GM21529 (cell line): Measurements from ENCODE around the gene GTF3C1.
A peak's percentile ranks its signal among the peaks of the same experiment; 100 is the strongest.

ENCODE experiments used
- ATAC-seq: cut with Tn5 transposase; IDR thresholded peaks from one replicate; pipeline ENCODE4 v1.9.1; 2021; ENCODE audit not compliant: unreplicated experiment

Gene GTF3C1

GRCh38 chr16:27564224-27564623, 14.5 kb upstream of the GTF3C1 start:
- no peak for ATAC-seq

- no peak for ATAC-seq
Observed at GRCh38 chr16:27561216-27561615, 11.5 kb upstream of the GTF3C1 start.

- ATAC-seq: no peak
Observed at GRCh38 chr16:27558932-27559331, 9.2 kb upstream of the GTF3C1 start.

GRCh38 chr16:27558434-27558833, 8.7 kb upstream of the GTF3C1 start:
- no peak for ATAC-seq

GRCh38 chr16:27556471-27556870, 6.8 kb upstream of the GTF3C1 start:
- no peak for ATAC-seq

GRCh38 chr16:27551036-27551435, 1.3 kb upstream of the GTF3C1 start:
- ATAC-seq: no peak

GRCh38 chr16:27550582-27550920, 838 bp upstream of the GTF3C1 start:
- ATAC-seq: no peak

- peak; percentile 28 for ATAC-seq
Observed at GRCh38 chr16:27549464-27549745, 308 bp downstream of the GTF3C1 start.

GRCh38 chr16:27547851-27548250, 1.9 kb downstream of the GTF3C1 start:
- no peak for ATAC-seq

- ATAC-seq: no peak
Observed at GRCh38 chr16:27547134-27547533, 2.6 kb downstream of the GTF3C1 start.

GRCh38 chr16:27544671-27545070, 5.0 kb downstream of the GTF3C1 start:
- no peak for ATAC-seq

GRCh38 chr16:27543801-27544200, 5.9 kb downstream of the GTF3C1 start:
- no peak for ATAC-seq

- no peak for ATAC-seq
Observed at GRCh38 chr16:27539636-27540035, 10.1 kb downstream of the GTF3C1 start.

GRCh38 chr16:27539120-27539519, 10.6 kb downstream of the GTF3C1 start:
- no peak for ATAC-seq

- ATAC-seq: no peak
Observed at GRCh38 chr16:27538528-27538927, 11.2 kb downstream of the GTF3C1 start.

- no peak for ATAC-seq
Observed at GRCh38 chr16:27534256-27534655, 15.5 kb downstream of the GTF3C1 start.

GRCh38 chr16:27531826-27532800, 17.6 kb downstream of the GTF3C1 start:
- no peak for ATAC-seq

GRCh38 chr16:27531186-27531585, 18.5 kb downstream of the GTF3C1 start:
- no peak for ATAC-seq

GRCh38 chr16:27529962-27530361, 19.8 kb downstream of the GTF3C1 start:
- no peak for ATAC-seq

- ATAC-seq: no peak
Observed at GRCh38 chr16:27528294-27528693, 21.4 kb downstream of the GTF3C1 start.

- ATAC-seq: no peak
Observed at GRCh38 chr16:27526180-27526579, 23.5 kb downstream of the GTF3C1 start.

GRCh38 chr16:27522173-27522707, 27.5 kb downstream of the GTF3C1 start:
- no peak for ATAC-seq
